GM10266 (cell line): ENCODE results near the gene ANKRD2.

ENCODE experiments used
- DNase-seq: peaks from one replicate; pipeline ENCODE4 v3.0.0; 2012; ENCODE audit errors: extremely low spot score
- TF ChIP-seq, protein P1 (sequence below): IDR thresholded peaks from 2 replicates; pipeline ENCODE4 v1.5.1; 2012; ENCODE audit warnings: mild to moderate bottlenecking, low read depth; ENCODE audit not compliant: control insufficient read depth, insufficient read depth; ENCODE audit errors: missing control alignments

ANKRD2 gene

DNA sequence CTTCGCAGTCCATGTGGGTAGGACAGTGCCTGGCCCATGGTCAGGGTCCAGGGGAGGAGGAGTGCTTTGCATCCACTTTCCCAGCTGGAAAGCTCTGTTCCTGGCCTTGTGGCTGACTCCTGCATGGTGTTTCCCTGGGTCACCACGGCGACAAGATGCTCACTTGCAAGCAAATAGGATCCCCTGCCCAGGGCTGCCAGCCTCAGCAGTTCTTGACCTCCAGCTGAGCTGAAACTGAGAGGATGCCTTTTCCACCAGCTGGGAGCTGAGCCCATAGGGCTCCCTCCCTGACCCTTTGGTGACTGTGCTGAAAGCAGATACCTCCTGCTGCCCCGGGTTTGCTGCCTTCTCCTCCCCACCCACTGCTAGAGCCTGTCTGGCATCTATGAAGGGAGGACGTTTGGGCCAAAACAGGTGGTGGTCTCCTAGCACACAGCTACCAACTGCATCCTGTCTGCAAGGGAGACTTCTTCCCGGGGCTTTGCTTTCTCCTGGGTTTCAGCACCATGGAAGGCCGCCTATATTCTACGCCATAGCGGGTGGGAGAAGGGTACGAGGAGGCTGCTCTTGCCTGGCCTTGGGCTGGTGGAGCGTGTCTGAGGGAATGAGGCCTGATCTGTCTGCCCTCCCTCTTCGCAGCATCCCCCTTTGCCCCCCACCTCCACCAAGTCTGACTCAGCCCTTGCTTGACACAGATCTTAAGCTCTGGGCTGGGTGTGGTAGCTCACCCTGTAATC lies 39.5 kb upstream of the ANKRD2 start:
- DNase-seq = no peak
- TF ChIP-seq, protein P1, sequence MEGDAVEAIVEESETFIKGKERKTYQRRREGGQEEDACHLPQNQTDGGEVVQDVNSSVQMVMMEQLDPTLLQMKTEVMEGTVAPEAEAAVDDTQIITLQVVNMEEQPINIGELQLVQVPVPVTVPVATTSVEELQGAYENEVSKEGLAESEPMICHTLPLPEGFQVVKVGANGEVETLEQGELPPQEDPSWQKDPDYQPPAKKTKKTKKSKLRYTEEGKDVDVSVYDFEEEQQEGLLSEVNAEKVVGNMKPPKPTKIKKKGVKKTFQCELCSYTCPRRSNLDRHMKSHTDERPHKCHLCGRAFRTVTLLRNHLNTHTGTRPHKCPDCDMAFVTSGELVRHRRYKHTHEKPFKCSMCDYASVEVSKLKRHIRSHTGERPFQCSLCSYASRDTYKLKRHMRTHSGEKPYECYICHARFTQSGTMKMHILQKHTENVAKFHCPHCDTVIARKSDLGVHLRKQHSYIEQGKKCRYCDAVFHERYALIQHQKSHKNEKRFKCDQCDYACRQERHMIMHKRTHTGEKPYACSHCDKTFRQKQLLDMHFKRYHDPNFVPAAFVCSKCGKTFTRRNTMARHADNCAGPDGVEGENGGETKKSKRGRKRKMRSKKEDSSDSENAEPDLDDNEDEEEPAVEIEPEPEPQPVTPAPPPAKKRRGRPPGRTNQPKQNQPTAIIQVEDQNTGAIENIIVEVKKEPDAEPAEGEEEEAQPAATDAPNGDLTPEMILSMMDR = no peak

DNA sequence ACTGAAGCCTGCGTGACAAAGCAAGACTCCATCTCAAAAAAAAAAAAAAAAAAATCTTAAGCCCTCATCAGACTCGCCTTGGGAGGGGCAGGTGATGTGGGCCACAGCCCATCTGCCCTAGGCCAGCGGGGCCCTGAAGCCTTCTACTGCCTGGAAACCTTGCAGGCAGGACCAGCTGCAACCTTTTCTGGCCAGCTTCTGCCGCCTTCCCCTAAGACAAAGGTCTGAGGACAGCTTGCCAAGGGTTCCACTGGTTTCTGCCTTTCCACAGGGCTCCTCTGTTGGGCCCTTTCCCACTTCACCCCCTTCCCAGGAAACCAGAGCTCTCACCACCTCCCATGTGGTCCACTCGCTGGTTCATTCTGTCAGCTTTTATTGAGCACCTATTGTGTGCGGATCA lies 38.7 kb upstream of the ANKRD2 start:
- TF ChIP-seq, protein P1 = no peak

DNA sequence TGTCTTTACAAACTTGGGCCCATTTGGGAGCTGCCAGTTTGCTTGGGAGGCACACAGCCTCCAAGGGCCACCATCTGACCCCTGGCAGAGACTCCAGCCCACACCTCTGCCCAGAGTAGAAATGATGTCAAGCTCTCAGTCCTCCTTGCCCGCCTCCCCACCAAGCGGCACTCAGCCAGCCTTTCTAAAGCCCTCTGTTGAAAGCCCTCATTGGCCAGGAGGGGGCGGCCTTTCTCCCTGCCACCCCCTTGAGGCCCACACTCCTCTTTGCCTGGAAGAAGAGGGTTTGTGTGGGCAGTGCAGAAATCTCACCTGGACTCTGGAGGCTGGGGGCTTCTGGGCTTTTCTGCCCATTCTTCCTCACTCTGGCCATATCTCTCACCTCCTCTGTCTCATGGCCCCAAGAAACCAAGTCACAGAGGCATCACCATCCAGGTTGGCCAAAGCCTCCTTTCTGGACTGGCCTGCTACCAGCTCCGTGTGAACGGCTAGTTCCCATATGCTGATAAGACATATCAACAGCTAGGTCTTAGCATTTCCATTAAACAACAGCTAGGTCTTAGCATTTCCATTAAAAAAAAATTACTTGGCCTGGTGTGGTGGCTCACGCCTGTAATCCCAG lies 37.7 kb upstream of the ANKRD2 start:
- DNase-seq = peak; percentile 78

More for the DNA sequence above, 38.7 kb upstream of the ANKRD2 start:
- no peak for DNase-seq

DNA sequence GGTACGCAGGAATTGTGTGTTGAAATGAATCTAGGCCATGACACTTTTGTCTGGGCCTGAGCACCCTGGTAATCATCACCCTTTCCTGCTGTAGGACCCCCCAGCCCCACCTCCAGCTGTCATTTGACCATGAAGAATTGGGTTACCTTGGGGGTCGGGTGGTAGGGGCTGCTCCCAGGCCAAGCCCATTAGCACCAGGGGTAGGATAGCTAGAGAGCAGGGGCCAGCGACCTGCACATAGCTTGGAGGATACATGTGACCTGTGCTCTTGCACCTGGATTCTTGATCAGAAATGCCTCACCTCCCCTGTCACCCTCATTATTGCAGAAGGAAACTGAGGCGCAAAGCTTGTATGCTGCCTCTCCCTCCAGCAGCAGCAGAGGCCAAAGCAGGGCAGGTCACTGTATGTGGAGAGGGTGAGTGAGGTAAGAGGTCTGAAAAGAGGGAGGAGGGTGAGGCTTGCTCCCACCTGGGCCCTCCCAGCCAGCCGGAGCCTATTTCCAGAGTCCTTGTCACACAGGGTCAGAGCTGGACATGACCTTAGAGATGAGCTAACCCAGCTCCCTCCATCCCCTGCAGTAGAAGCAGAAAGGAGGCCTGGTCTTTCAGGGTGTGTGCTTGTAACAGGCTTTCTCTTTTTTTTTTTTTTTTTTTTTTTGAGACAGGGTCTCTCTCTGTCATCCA lies 35.3 kb upstream of the ANKRD2 start:
- DNase-seq = no peak
- TF ChIP-seq, protein P1 = no peak

More for the DNA sequence above, 37.7 kb upstream of the ANKRD2 start:
- TF ChIP-seq, protein P1 = peak; percentile 57

DNA sequence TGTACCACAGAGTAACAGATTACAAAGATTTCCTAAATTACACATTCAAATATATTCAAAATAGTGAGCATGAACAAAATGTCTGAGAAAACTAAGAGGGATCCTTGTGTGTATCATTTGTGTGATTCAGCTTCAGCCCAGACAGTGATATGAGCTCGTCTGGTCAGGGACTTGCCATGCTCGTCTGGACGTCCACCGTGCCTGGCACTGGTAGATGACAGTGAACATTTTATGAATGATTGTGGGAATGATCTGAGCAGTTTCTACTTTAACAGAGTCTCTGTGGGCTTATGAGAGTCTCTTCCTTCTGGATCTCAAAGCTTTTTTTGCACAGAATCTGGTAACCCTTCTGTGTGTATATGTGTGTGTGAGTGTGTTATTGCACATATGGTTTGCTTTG lies 34.2 kb upstream of the ANKRD2 start:
- TF ChIP-seq, protein P1 = no peak
- no peak for DNase-seq

DNA sequence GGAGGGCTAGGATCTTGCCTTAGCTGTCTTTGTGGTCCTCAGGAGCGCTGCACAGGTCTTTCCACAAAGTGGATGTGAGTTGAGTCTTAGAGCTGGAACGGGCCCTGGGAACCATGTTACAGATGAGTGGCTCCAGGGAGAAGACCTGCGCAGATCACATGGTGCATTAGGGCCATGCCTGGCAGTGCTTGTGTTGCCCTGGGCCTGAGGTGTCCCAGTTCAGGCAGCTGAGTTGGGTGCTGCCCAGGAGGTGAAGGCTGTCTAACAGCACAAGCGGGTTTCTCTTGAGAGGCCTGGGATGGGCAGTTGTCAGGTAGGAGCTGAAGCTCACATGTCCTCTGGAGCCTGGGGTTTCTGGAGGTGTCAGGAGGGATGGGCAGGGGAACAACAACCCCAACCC lies 33.7 kb upstream of the ANKRD2 start:
- no peak for DNase-seq
- TF ChIP-seq, protein P1 = no peak
